Measurements from ENCODE around the gene TACC3.

Gene TACC3

DNA sequence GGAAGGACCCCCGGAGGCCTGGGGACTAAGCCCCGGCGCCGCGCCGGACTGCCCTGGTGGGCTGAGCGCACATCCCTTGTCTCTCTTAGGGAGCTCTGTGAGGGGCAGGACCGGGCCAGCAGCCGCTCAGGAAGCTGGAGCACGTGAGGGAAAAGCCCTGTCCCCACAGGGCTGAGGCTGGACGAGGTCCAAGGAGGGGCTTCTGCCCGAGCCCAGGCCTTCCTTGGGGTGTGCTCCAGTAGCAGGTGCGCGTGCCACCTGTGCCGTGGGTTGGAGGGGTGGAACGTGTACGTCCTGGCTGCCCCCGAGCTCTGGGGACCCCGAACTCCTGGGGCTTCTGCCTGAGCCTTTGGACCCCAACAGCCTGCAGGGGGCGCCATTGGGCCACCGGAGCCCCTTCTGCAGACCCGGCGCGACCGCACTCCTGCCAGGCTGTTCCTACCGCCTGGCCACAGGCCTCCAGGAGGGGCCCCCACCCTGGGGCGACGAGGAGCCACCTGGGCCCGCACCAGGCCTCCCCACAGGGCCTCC is 27.2 kb downstream of the TACC3 start:
- DNase-seq, result peak; percentile 79

- no peak for DNase-seq
These were observed 28.0 kb downstream of the TACC3 start for GRCh38 chr4:1749370-1749769.

DNA sequence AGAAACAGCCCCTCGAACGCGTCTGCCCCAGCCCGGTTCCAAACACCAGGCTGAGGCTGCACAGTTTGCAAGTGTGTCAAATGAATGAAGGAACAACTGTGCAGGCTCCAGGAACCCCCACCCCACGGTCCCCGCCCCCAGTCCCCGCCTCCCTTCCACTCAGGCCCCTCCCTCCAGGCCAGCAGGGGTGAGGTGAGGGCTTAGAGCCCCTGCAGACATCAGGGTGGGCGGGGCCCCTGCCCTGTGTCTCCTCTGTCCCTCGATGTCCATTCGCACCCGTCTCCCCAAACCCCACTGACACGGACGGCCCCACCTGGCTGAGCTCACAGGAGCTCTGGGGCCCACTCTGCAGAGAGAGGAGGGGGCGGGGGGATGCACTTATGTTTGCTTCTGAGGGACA is 28.5 kb downstream of the TACC3 start:
- no peak for DNase-seq

- no peak for DNase-seq
These were observed 29.2 kb downstream of the TACC3 start for GRCh38 chr4:1750381-1751154.

DNA sequence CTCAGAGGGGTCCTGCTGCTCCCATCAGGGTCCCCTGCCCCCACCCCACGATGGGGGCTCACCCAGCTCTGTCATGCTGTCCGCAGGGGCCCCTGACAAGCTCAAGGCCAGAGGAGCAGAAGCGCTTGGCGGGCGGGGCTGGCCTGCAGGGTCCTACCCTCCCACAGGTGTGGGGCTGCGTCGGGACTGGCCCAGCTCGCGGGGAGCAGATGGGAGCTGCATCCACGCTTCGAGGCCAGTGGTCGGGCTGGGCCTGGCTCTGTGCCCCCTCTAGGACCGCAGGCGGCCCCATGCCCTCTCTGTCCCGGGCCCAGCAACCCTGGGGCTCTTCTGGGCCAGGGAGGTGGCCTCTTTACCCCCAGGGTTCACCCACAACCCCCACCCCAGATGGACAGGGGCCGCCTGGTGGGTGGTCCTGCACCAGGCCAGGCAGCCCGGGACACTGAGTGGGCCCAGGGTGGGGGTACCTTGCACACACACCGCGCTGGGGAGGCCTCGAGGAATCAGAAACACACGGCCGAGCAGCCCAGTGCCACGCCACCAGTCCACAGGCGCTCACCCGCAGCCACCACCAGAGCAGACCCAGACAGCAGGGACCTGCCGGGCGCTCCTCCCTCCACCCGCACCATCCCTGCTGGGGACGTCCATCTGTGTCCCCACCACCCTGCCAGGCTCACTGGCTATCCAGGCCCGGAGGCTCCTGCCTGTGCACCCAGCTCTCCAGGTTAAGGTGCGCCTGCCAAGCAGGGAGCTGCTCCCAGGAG is 30.0 kb downstream of the TACC3 start:
- no peak for DNase-seq

- DNase-seq, result no peak
These were observed 30.6 kb downstream of the TACC3 start for GRCh38 chr4:1751919-1752283.

- no peak for DNase-seq
These were observed 31.1 kb downstream of the TACC3 start for GRCh38 chr4:1752284-1753041.

DNA sequence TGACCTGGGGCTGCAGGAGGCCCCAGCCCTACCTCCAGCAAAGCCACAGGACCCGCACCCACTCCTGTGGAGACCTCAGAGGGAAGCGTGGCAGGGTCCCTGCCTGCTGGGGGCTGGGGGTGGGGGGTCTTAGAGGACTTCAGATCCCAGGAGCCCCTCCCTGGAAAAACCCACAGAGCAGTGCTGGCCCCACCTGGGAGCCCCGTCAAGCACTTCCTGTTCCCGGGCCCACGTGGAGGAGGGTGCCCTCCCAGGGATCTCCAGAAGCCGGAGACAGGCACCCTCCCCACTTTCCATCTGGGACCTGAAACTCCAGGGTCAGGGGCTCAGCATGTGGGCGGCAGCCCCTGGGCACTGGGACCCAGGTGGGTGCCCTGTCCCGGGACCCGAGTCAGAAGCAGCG is 32.0 kb downstream of the TACC3 start:
- no peak for DNase-seq

- no peak for DNase-seq
These were observed 32.5 kb downstream of the TACC3 start for GRCh38 chr4:1753697-1754311.

- DNase-seq, result no peak
These were observed 33.0 kb downstream of the TACC3 start for GRCh38 chr4:1754336-1754735.

DNA sequence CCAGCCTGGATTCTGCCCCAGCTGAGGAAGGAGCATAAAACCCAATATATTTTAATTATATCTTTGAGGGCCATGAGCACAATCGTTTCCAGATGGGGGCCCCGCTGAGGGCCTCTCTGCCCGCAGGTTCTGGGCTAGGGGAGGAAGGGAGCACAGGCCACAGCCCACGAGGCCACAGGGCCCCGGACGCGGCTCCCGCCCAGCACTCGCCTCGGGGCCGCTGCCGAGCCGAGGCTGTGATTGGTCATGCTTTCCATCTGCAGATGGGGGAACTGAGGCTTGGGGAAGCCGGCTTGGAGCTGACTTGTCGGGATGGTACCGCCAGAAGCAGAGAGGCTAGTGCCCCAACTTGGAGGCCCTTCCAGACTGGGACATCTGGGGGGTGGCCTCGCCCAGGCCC is 34.0 kb downstream of the TACC3 start:
- no peak for DNase-seq

DNA sequence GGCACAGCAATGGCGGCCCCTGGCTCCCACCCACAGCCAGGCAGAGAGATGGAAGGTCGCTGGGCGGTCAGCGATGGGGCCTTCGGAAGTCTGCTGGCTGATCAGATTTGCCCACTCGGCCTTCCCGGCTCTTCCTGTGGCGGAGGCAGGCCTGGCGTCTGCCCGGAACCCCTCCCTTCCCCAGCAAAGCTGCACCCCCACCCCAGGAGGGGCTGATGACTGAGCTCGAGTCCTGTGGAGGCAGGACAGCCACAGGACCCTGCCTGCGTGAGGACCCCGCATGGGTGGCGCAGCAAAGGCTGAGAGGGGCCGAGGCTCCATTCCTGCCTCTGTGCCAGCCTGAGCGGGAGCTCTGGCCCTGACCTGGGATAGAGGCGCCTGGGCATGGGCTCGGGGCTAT is 34.8 kb downstream of the TACC3 start:
- DNase-seq, result no peak

GRCh38 chr4:1756893-1757779 is 35.8 kb downstream of the TACC3 start:
- DNase-seq, result no peak

DNA sequence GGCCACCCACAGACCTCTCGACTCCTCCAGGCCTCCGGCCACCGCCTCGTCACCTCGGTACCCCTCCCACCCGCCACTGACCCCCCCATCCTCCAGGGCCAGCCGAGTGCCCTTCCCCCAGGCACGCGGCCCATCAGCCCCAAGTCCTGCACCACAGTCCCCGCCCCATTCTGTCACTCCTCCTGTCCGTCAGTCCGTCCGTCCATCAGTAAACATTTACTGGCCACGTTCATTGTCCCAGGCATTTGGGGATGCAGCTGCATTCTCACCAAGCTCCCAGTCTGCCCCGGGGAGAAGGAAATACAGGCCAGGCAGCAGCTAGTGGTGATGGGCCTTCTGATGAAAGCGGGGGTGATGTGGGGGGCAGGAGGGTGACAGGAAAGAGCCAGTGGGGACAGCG is 36.5 kb downstream of the TACC3 start:
- no peak for DNase-seq

GRCh38 chr4:1758306-1759121 is 37.2 kb downstream of the TACC3 start:
- DNase-seq, result no peak

GRCh38 chr4:1759170-1759817 is 38.0 kb downstream of the TACC3 start:
- DNase-seq, result no peak

- no peak for DNase-seq
These were observed 38.5 kb downstream of the TACC3 start for GRCh38 chr4:1759818-1760223.

DNA sequence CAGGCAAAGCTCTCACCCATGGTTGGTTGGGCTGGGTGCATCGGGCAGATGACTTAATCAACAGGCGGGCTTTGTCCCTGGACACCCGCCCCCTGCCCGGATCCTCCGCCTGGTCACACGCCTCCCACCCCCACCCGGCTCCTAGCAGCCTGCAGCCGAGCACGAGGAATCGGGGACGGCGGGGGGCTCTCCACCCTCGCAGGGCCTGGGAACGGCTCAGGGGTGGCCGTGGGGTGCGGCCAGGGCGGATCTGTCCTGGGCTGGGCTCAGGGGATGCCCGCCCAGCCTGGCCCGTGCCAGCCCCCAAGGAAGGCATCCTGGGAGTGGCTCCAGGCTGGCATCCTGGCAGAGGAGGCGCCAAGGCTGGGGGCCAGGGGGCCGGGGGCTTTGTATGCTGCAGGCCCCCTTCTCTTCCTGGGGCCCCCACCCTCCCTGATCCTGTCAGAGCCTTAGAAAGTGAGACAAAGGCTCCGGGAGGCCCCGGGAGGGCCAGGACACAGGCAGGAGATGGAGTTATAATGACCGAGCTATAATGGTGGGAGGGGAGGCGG is 39.3 kb downstream of the TACC3 start:
- no peak for DNase-seq

GRCh38 chr4:1761130-1761689 is 39.9 kb downstream of the TACC3 start:
- no peak for DNase-seq

Data from activated CD4-positive, alpha-beta T cell treated with anti-CD3 and anti-CD28 coated beads, Interleukin-2, amount 50 U/mL, for 1 hour (primary cell).